Jurkat, Clone E6-1 (cell line): ENCODE data around the gene PDE8A.
"Not testable (repeated sequence)": the region's sequence is repeated elsewhere in the genome, so short reads cannot be mapped to it uniquely, and the experiment has no call there.

Experiments used
- DNase-seq: peaks from one replicate; pipeline ENCODE4 v3.0.0-alpha.2; 2011; ENCODE audit warnings: low read depth, low spot score
- H3K4me3 ChIP-seq: 2 replicates; pipeline ENCODE4 v1.5.1; 2011; ENCODE audit warnings: mild to moderate bottlenecking, low read length, control low read depth, moderate library complexity

PDE8A gene

GRCh38 chr15:85137489-85138168 lies 156.0 kb downstream of the PDE8A start:
- no peak for DNase-seq

GRCh38 chr15:85139391-85139790 lies 157.7 kb downstream of the PDE8A start:
- DNase-seq: no peak
- H3K4me3 ChIP-seq: no peak overlapping the region

More at GRCh38 chr15:85137489-85138168, 156.0 kb downstream of the PDE8A start:
- no peak overlapping the region for H3K4me3 ChIP-seq

GRCh38 chr15:85141726-85142125 lies 160.1 kb downstream of the PDE8A start:
- H3K4me3 ChIP-seq: no peak overlapping the region
- DNase-seq: no peak

GRCh38 chr15:85142312-85142711 lies 160.7 kb downstream of the PDE8A start:
- H3K4me3 ChIP-seq: no peak overlapping the region
- DNase-seq: no peak

- no peak overlapping the region for H3K4me3 ChIP-seq
- DNase-seq: peak; percentile 81
Observed at GRCh38 chr15:85149465-85150129, 167.9 kb downstream of the PDE8A start.

GRCh38 chr15:85150130-85150480 lies 168.4 kb downstream of the PDE8A start:
- no peak overlapping the region for H3K4me3 ChIP-seq
- no peak for DNase-seq

GRCh38 chr15:85151145-85151544 lies 169.5 kb downstream of the PDE8A start:
- DNase-seq: no peak
- H3K4me3 ChIP-seq: no peak overlapping the region

- H3K4me3 ChIP-seq: no peak overlapping the region
- DNase-seq: no peak
Observed at GRCh38 chr15:85151861-85152260, 170.2 kb downstream of the PDE8A start.

- H3K4me3 ChIP-seq: no peak overlapping the region
- DNase-seq: peak; percentile 9
Observed at GRCh38 chr15:85154061-85154460, 172.4 kb downstream of the PDE8A start.

GRCh38 chr15:85155360-85155759 lies 173.7 kb downstream of the PDE8A start:
- no peak overlapping the region for H3K4me3 ChIP-seq
- no peak for DNase-seq

GRCh38 chr15:85155857-85156256 lies 174.2 kb downstream of the PDE8A start:
- no peak for DNase-seq
- no peak overlapping the region for H3K4me3 ChIP-seq

GRCh38 chr15:85157344-85157743 lies 175.7 kb downstream of the PDE8A start:
- no peak overlapping the region for H3K4me3 ChIP-seq
- no peak for DNase-seq

GRCh38 chr15:85162237-85162636 lies 180.6 kb downstream of the PDE8A start:
- H3K4me3 ChIP-seq: no peak overlapping the region
- no peak for DNase-seq

- DNase-seq: no peak
- no peak overlapping the region for H3K4me3 ChIP-seq
Observed at GRCh38 chr15:85164841-85165466, 183.3 kb downstream of the PDE8A start.

GRCh38 chr15:85167568-85167967 lies 185.9 kb downstream of the PDE8A start:
- no peak overlapping the region for H3K4me3 ChIP-seq

GRCh38 chr15:85168642-85169173 lies 187.1 kb downstream of the PDE8A start:
- H3K4me3 ChIP-seq: no peak overlapping the region; the same call in 1 of the 2 replicates
- DNase-seq: peak; percentile 14

More at GRCh38 chr15:85167568-85167967, 185.9 kb downstream of the PDE8A start:
- DNase-seq: no peak

GRCh38 chr15:85171736-85172135 lies 190.1 kb downstream of the PDE8A start:
- no peak for DNase-seq
- no peak overlapping the region for H3K4me3 ChIP-seq

GRCh38 chr15:85172846-85173490 lies 191.3 kb downstream of the PDE8A start:
- H3K4me3 ChIP-seq: no peak overlapping the region
- no peak for DNase-seq

GRCh38 chr15:85173630-85174029 lies 192.0 kb downstream of the PDE8A start:
- H3K4me3 ChIP-seq, DNase-seq: not testable (repeated sequence)

GRCh38 chr15:85174521-85174920 lies 192.9 kb downstream of the PDE8A start:
- no peak for DNase-seq
- H3K4me3 ChIP-seq: no peak overlapping the region
